GM04503 (cell line): Measurements from ENCODE around the gene ELP4.
"Not testable (repeated sequence)": the region's sequence is repeated elsewhere in the genome, so short reads cannot be mapped to it uniquely, and the experiment has no call there.

Experiments used
- DNase-seq: peaks from one replicate; pipeline ENCODE4 v3.0.0-alpha.2; 2012; ENCODE audit warnings: low read depth

Gene ELP4

DNA sequence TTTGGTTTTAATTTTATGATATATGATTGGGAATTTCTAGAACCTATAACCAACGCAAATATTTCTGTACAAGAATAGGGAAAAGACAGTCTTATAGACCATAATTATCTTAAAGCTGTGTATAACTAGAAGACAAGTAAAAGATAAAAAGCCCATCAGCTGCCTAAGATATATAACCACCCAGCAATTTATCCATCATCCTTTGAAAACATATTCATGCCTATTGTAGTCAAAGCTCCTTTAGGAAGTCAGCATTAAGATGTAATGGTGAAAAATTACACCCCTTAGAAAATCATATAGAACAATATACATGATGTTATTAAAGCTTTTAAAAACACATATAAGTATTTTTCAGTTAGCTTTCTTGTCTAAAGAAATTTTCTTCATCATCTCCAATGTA is 46.4 kb downstream of the ELP4 start:
- DNase-seq, result no peak

DNA sequence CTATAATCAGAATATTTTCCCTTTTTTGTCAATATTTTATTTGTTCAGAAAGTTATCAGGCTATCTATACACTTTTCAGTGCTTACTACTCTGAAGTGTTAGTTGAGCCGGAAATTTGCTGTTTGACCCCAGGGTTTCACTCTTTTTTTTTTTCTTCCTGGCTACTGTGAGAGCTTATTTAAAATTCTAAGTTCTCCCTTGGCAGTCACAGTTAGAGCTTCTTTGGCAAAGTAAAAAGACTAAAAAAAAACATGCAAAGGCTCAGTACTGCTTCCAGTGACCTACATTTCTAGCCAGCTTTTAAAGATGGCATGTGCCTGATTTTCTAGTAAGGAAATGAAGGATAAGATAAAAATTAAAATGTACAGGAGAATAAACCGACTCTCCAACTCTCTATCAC is 48.4 kb downstream of the ELP4 start:
- DNase-seq, result no peak

DNA sequence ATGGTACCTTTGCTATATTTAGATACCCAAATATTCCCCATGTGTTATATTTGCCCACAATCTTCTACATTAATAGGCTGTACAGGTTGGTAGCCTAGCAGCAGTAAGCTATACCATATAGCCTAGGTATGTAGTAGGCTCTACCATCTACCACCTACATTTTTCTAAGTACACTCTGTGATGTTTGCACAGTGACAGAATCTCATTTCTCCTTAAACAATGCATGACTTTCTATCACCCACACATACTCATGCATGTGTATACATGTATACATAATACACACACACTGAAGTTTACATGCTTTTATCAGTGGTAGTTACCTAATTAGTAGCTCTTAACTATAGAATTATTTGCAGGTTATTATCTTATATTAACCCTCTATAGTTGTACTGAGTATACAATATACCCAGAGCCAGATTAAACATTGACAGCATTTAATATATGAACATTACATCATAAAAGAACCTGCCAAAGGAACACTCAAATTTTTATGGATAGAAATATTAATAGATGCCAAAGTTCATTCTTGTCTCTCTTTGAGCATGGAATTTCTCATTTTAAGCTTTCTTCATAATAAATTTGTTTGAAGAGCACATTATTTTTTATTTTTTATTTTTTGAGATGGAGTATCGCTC is 51.4 kb downstream of the ELP4 start:
- DNase-seq, result no peak

GRCh38 chr11:31564517-31564916 is 55.0 kb downstream of the ELP4 start:
- not testable (repeated sequence) for DNase-seq

DNA sequence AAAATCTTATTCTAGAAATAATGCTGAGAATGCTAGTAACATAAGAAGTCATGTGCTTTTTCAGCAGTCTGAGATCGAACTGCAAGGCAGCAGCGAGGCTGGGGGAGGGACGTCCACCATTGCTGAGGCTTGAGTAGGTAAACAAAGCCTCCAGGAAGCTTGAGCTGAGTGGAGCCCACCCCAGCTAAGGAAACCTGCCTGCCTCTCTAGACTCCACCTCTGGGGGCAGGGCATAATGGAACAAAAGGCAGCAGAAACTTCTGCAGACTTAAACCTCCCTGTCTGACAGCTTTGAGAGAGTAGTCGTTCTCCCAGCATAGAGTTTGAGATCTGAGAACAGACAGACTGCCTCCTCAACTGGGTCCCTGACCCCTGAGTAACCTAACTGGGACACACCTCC is 64.6 kb downstream of the ELP4 start:
- not testable (repeated sequence) for DNase-seq

DNA sequence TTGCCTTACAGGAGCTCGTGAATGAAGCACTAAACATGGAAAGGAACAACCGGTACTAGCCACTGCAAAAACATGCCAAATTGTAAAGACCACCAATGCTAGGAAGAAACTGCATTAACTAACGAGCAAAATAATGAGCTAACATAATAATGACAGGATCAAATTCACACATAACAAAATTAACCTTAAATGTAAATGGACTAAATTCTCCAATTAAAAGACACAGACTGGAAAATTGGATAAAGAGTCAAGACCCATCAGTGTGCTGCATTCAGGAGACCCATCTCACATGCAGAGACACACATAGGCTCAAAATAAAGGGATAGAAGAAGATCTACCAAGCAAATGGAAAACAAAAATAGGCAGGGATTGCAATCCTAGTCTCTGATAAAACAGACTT is 66.2 kb downstream of the ELP4 start:
- DNase-seq, result not testable (repeated sequence)

DNA sequence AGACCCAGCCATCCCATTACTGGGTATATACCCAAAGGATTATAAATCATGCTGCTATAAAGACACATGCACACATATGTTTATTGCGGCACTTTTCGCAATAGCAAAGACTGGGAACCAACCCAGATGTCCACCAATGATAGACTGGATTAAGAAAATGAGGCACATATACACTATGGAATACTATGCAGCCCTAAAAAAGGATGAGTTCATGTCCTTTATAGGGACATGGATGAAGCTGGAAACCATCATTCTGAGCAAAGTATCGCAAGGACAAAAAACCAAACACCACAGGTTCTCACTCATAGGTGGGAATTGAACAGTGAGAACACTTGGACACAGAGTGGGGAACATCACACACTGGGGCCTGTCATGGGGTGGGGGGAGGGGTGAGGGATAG is 69.8 kb downstream of the ELP4 start:
- DNase-seq, result not testable (repeated sequence)

- DNase-seq, result no peak
These were observed 73.1 kb downstream of the ELP4 start for GRCh38 chr11:31582697-31583096.

DNA sequence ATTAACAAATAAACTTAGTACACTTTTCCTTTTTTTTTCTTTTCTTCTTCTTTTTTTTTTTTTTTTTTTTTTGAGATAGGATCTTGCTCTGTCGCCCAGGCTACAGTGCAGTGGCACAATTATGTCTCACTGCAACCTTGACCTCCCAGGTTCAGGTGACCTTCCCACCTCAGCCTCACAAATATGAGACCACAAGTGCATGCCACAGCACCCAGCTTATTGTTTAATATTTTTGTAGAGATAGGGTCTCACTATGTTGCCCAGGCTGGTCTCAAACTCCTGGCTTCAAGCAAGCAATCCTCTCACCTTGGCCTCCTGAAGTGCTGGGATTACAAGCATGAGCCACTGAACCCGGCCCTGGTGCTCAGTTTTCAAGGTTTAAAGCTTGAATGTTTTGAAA is 88.9 kb downstream of the ELP4 start:
- no peak for DNase-seq

- DNase-seq, result no peak
These were observed 92.2 kb downstream of the ELP4 start for GRCh38 chr11:31601635-31602282.

DNA sequence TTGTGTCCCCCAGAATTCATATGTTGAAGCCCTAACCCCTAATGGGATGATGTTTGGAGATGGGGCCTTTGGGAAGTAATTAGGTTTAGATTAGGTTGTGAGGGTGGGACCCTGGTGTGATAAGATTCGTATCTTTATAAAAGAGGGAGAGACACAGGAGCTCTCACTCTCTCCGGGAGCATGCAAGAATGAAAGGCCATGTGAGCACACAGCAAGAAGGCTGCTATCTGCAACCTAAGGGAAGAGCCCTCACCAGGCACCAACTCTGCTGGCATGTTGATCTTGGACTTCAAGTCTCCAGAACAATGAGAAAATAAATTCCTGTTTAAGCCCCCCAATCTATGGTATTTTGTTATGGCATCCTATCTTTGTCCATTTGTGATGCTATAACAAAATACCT is 97.3 kb downstream of the ELP4 start:
- DNase-seq, result no peak

GRCh38 chr11:31607914-31608313 is 98.3 kb downstream of the ELP4 start:
- no peak for DNase-seq

- no peak for DNase-seq
These were observed 99.4 kb downstream of the ELP4 start for GRCh38 chr11:31608995-31609394.

DNA sequence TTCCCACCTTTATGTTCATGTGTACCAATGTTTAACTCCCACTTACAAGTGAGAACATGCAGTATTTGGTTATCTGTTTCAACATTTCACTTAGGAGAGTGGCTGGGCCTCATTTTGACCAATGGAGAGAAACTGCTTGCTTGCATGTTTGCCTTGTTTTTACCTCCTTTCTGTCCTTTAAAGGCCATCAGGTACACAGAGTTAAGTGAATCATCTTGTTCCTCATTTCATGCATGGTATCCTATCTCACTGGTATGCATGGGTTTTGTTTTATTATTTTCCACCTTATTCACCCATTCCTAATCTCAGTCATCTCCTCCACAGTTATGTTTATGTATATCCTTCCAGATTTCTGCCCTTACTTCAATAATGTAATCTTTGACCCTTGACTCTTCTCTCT is 101.0 kb downstream of the ELP4 start:
- no peak for DNase-seq

DNA sequence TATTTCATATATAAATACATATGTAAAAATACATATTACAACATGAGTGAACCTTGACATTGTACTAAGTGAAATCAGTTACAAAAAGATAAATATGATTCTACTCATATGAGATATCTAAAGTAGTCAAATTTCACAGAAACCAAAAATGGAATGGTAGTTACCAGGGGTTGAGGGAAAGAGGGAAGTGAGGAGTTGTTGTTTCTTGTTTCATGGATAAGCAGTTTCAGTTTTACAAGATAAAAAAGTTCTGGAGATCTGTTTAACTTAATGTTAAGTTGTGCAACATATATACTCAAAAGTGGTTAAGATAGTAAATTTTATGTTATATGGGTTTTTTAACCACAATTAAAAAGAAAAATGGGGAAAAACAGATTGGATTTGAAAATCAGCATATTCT is 107.7 kb downstream of the ELP4 start:
- DNase-seq, result no peak

DNA sequence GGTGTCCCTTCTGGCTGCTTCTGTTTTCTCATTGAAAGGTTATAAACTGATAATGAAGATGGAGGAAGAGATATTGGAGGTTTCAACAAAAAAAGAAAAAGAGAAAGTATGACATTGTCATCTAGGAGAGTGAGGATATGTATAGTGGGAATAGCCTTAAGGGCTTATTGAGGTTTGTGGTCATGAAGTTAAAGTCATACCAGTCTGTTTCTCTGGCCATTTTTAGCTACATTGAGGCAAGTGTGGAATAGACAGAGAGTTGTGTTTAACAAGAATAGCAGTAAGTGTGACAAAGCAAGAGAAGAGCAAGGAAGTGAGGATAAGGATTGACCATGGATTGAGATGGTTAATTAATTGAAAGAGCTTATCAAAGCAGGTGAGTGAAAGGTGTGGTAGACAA is 110.4 kb downstream of the ELP4 start:
- DNase-seq, result no peak

GRCh38 chr11:31620434-31620833 is 110.9 kb downstream of the ELP4 start:
- DNase-seq, result no peak

DNA sequence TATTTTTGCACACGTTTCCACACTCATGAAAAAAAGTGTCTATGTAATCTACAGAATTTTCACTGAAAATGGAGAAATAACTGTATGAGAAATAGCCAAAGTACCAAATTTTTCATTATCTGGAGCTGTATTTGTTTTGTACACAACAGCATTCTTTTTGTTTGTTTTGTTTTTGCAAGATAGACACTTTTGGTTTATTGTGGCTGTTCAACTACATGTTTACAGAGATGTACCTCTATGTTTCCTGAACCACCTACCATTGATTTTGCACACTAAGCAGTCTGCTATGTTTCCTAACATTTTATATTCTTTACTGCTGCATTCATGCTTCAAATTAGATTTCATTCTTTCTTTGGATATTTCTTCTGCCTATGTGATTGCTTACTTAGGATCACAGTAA is 116.3 kb downstream of the ELP4 start:
- DNase-seq, result no peak

GRCh38 chr11:31628111-31628510 is 118.5 kb downstream of the ELP4 start:
- DNase-seq, result no peak

DNA sequence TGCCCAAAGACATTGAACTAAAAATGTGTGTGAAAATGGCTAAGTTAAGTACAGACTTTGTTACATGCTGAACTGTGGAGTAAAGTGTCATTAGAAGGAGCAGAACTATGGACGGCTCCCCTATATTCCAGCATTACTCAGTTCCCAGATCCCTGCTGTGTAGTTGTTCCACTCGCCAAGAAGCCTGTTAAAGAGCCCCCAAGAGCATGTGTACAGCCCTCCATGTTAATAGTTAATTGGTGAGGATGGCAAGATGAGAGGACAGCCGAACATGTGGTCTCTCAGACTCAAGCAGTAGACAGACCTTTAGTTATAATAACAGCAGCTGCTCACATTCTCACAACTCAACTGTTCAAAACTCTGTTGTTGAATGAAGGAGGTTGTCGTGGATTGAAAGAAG is 127.4 kb downstream of the ELP4 start:
- no peak for DNase-seq

DNA sequence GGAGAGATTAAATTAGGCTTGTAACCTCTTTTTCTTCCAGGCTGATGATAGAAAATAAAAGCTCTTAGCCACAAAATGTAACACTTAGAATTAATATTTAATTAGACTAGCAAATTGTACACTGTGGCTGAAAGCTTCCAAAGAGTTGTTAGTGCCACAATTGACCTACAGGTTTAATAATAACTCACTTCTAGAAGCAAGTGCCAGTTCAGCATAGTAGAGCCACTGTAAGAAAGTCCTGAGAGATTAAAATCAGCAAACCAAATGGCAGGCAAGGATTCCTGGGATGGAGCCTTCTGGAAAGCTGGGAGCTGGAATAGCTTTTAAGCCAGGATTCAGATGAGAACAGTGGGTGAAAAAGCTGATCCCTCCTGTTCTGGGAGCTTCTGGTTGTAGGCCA is 131.0 kb downstream of the ELP4 start:
- no peak for DNase-seq

GRCh38 chr11:31641477-31642062 is 132.0 kb downstream of the ELP4 start:
- no peak for DNase-seq

GRCh38 chr11:31643857-31644256 is 134.3 kb downstream of the ELP4 start:
- DNase-seq, result no peak

- DNase-seq, result peak; percentile 42
These were observed 136.2 kb downstream of the ELP4 start for GRCh38 chr11:31645747-31646146.
